Measurements from ENCODE around the gene ANXA9.

The ANXA9 gene

DNA sequence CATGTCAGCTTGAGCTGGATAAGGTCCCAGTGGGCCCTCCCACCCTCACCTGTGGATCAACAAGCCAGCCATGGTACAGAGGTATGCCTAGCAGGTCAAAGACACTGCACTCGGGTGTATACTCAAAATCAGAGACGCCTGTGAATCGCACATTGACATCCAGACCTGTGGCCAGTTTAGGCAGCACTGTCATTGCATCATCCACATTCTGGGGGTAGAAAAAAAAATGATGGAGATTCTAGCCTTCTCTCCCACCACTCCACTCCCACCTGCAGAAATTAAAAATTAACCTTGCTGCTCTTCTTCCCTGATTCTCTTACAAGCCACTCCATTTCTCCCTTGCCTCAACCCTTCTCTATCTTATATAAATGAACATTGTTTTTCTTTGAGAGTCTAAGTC lies 18.3 kb downstream of the ANXA9 start:
- TF ChIP-seq JUND (IDR thresholded peaks at IDR 0.05; ENCODE audit: low read depth) = no peak
- in situ Hi-C loops (cut with HindIII; ENCODE audit: low pct_unique_long_range_greater_than_20kb, low sequenced_read_pairs) = no loop called here
- DNase-seq (ENCODE audit: low read depth in 1 of 2, low spot score in 1 of 2) = no peak

- no peak for DNase-seq (ENCODE audit: low read depth in 1 of 2, low spot score in 1 of 2)
- in situ Hi-C loops (cut with HindIII; ENCODE audit: low pct_unique_long_range_greater_than_20kb, low sequenced_read_pairs) = no loop called here
Measured at GRCh38 chr1:151001602-151002001, 19.5 kb downstream of the ANXA9 start.

DNA sequence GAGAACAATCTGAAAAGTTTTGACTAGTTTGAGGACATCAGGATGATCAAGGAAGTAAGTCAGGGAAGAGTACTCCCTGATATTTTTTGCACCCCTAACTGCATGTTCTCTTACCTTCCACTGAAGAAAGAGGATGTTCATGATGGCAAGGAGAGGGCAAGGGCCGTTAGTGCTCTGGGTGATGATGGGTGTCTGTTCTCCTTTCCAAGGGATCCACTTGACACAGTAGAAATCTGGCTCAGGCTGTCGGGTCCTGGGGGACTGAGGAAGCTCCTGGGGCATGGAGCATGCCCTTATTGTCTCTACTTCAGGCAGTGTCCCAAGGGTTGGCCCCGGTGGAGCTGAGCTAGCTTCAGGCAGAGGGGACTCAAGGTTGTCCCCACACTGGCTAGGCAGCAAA lies 20.0 kb downstream of the ANXA9 start:
- in situ Hi-C loops (cut with HindIII; ENCODE audit: low pct_unique_long_range_greater_than_20kb, low sequenced_read_pairs) = no loop called here
- no peak for TF ChIP-seq JUND (IDR thresholded peaks at IDR 0.05; ENCODE audit: low read depth)
- no peak for DNase-seq (ENCODE audit: low read depth in 1 of 2, low spot score in 1 of 2)

More at GRCh38 chr1:151001602-151002001, 19.5 kb downstream of the ANXA9 start:
- TF ChIP-seq JUND (IDR thresholded peaks at IDR 0.05; ENCODE audit: low read depth) = no peak

DNA sequence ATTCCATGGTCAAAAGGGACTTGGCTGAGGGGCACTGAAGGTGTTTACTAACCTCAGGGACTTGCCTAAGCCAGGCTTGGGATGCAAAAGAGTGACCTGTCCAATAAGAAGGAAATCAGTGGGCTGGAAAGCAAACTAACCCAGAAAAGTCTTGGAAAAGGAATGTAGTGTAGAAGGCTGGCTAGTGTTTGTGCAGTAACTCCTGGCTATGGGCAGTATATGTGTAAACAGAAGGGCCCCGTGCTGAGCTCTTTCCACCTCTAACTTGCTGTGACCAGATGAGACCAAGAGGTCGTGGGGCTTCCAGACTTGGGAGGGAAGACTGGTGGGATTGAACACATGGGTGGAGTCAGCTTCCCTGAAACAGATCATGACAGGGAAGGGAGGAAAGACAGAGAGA lies 20.5 kb downstream of the ANXA9 start:
- no peak for TF ChIP-seq JUND (IDR thresholded peaks at IDR 0.05; ENCODE audit: low read depth)
- peak in 1 of 2 experiments; percentile 20 for DNase-seq (ENCODE audit: low read depth in 1 of 2, low spot score in 1 of 2)
- in situ Hi-C loops (cut with HindIII; ENCODE audit: low pct_unique_long_range_greater_than_20kb, low sequenced_read_pairs) = no loop called here

DNA sequence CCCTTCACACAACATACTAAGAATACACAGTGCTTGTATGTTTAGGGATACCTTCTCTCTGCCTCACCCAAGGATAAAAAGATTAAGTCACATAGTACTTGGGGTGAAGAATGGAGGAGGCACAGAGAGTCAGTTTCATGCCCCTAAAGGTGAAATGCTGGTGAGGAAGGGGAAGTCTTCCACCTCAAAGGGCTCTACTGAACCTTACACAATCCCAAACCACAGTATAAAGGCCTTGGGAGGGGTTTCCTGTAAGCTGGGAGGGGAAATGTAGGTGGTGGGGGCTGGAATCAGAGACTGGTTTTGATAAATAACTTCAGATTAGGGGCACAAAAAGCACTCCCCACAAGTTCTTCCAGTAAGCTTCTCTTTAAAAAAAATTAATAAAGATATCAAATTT lies 21.1 kb downstream of the ANXA9 start:
- in situ Hi-C loops (cut with HindIII; ENCODE audit: low pct_unique_long_range_greater_than_20kb, low sequenced_read_pairs) = no loop called here
- TF ChIP-seq JUND (IDR thresholded peaks at IDR 0.05; ENCODE audit: low read depth) = no peak
- no peak for DNase-seq (ENCODE audit: low read depth in 1 of 2, low spot score in 1 of 2)

- no peak for TF ChIP-seq JUND (IDR thresholded peaks at IDR 0.05; ENCODE audit: low read depth)
- DNase-seq (ENCODE audit: low read depth in 1 of 2, low spot score in 1 of 2) = peak in 1 of 2 experiments; percentile 43
- in situ Hi-C loops (cut with HindIII; ENCODE audit: low pct_unique_long_range_greater_than_20kb, low sequenced_read_pairs) = no loop called here
Measured at GRCh38 chr1:151005729-151006319, 23.7 kb downstream of the ANXA9 start.

GRCh38 chr1:151006327-151007052 lies 24.4 kb downstream of the ANXA9 start, which contains the start of gene MINDY1:
Gene MINDY1 (minus strand): TSS chr1:151006902. CDS start chr1:151002617, 4,285 bp downstream.
- peak; percentile 82 to 94 for DNase-seq (ENCODE audit: low read depth in 1 of 2, low spot score in 1 of 2)
- in situ Hi-C loops (cut with HindIII; ENCODE audit: low pct_unique_long_range_greater_than_20kb, low sequenced_read_pairs) = no loop called here
- TF ChIP-seq JUND (IDR thresholded peaks at IDR 0.05; ENCODE audit: low read depth) = no peak

DNA sequence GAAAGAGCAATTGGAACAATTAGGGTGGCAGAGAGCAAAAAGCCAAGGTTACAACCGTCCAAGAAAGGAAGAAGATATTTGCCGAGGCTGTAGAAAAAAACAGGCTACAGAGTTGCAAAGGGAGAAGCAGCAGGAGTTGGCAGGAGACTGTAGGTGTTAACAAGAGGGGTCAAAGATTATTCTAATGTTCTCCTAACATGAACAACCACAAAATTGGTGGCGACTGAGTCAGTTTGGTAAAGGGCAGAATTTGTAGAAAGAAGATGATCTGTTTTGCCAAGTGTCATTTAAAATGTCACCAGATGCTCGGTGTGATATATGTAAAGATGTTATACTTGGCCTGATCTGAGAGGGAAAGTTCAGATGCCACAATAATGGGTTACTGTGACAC lies 25.8 kb downstream of the ANXA9 start:
- in situ Hi-C loops (cut with HindIII; ENCODE audit: low pct_unique_long_range_greater_than_20kb, low sequenced_read_pairs) = no loop called here
- TF ChIP-seq JUND (IDR thresholded peaks at IDR 0.05; ENCODE audit: low read depth) = no peak
- DNase-seq (ENCODE audit: low read depth in 1 of 2, low spot score in 1 of 2) = no peak

- in situ Hi-C loops (cut with HindIII; ENCODE audit: low pct_unique_long_range_greater_than_20kb, low sequenced_read_pairs) = no loop called here
- TF ChIP-seq JUND (IDR thresholded peaks at IDR 0.05; ENCODE audit: low read depth) = no peak
- peak; percentile 95 to 99 for DNase-seq (ENCODE audit: low read depth in 1 of 2, low spot score in 1 of 2)
Measured at GRCh38 chr1:151008244-151009205, 26.4 kb downstream of the ANXA9 start, which contains the start of gene PRUNE1. Gene PRUNE1 (plus strand): TSS chr1:151008449. CDS start chr1:151008633, 184 bp downstream.

DNA sequence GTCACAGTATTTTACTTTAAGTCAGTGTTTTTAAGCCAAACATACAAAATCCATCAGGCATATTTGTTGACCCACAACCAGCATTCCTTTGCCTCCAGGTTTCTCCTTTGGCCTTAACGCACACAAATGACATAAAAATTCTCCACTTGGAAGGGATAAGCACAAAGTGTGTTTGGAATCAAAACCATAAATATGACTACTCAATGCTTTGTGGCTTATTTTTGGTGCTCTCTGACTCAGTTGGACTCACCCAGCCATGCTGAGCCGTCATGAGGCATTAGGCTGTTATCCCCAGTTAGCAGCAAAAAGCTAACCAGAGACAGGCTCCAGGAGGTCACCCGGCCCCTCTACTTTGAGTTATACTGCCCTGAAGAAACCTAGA lies 27.1 kb downstream of the ANXA9 start:
- DNase-seq (ENCODE audit: low read depth in 1 of 2, low spot score in 1 of 2) = no peak
- in situ Hi-C loops (cut with HindIII; ENCODE audit: low pct_unique_long_range_greater_than_20kb, low sequenced_read_pairs) = no loop called here
- no peak for TF ChIP-seq JUND (IDR thresholded peaks at IDR 0.05; ENCODE audit: low read depth)

DNA sequence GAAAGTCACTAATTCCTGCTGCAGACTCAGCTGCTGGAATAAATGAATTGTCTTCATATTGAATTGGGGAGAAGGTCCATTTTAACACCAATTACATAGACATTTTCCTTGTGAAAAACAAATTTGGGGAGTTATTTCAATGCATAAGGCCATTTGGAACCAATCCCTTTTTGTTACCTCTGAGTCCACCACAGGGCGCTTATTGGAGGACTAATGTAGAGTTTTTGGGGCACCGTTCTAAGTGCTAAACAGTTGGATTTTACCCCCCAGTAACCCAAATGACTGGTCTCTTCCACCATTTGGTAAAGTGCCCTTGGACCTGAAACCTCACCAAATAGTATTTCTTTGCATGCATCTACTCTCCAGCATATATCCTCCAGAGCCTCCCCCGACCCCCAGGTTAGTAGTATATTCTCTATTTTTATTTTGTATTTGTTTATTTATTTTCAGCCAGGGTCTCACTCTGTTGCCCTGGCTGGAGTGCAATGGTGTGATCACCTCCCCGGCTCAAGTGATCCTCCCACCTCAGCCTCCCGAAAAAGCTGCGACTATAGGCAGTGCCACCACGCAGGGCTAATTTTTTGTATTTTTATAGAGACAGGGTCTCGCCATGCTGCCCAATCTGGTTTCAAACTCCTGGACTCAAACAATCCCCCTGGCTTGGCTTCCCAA lies 27.7 kb downstream of the ANXA9 start:
- in situ Hi-C loops (cut with HindIII; ENCODE audit: low pct_unique_long_range_greater_than_20kb, low sequenced_read_pairs) = no loop called here
- TF ChIP-seq JUND (IDR thresholded peaks at IDR 0.05; ENCODE audit: low read depth) = no peak
- no peak for DNase-seq (ENCODE audit: low read depth in 1 of 2, low spot score in 1 of 2)

- in situ Hi-C loops (cut with HindIII; ENCODE audit: low pct_unique_long_range_greater_than_20kb, low sequenced_read_pairs) = no loop called here
- no peak for DNase-seq (ENCODE audit: low read depth in 1 of 2, low spot score in 1 of 2)
- no peak for TF ChIP-seq JUND (IDR thresholded peaks at IDR 0.05; ENCODE audit: low read depth)
Measured at GRCh38 chr1:151010346-151010726, 28.2 kb downstream of the ANXA9 start.
